Stimulated activated CD4-positive, alpha-beta T cell treated with anti-CD3 and anti-CD28 coated beads, Interleukin-1b, Interleukin-23, amount 100 ng/mL, for 1 hour (primary cell): Measurements from ENCODE around the gene TNNC2.

ENCODE experiments used
- DNase-seq, 2 donors: peaks; one replicate each; pipeline ENCODE4 v3.0.0-alpha.2; 2020; ENCODE audit warnings: low read depth in 2 of 2

The TNNC2 gene

DNA sequence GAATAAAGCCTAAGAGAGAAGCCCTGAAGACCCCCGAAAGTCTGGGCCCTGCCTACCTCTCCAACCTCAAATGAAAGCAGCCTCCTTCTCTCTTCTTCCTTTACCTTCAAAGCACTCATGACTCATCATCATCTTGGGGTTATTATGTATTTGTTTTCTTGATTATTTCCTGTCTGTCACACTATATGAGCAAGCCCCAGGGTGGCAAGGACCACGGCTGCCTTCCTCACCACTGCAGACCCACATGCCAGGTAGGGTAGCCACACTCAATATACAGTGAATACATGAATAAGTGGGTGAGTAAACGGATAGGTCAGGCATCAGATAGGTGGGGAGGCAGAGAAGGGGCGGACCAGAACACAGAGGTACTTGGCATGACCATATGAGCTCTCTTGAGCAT lies 44.2 kb downstream of the TNNC2 start:
- no peak for DNase-seq

DNA sequence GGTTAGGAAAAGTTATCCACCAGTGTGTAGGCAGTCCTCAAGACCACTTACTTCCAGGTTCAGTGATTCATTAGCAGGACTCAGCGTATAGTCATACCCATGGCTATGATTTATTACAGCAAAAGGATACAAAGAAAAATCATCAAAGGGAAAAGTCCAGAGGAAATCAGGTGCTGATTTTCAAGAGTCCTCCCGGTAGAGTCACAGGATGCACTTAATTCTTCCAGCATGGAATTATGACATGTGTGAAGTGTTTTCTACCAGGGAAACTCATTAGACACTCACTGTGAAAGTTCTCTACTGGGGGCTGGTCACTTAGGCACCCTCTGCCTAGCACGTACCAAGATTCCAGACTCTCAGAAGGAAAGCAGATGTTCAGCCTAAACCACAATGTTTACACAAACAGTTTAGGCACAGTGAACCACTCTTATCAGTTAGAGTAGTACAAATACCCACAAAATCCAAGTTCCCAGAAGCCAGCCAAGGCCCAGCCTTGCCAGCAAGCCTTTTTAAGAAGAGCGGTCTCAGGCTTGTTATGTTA lies 45.7 kb downstream of the TNNC2 start:
- no peak for DNase-seq

DNA sequence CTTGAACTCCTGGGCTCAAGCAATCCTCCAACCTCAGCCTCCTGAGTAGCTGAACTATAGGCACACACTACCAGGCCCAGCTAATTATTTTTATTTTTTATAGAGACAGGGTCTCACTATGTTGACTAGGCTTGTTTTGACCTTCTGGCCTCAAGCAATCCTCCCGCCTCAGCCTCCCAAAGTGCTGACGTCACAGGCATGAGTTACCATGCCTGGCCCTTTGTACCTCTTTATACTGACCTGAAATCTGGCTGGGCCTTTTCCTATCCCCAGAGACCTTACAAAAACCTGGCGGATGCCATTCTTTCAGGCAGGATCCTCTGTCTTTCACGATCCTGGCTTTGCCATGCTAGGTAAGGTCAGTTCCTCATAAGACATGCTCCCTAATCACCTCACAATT lies 47.0 kb downstream of the TNNC2 start:
- DNase-seq = no peak

DNA sequence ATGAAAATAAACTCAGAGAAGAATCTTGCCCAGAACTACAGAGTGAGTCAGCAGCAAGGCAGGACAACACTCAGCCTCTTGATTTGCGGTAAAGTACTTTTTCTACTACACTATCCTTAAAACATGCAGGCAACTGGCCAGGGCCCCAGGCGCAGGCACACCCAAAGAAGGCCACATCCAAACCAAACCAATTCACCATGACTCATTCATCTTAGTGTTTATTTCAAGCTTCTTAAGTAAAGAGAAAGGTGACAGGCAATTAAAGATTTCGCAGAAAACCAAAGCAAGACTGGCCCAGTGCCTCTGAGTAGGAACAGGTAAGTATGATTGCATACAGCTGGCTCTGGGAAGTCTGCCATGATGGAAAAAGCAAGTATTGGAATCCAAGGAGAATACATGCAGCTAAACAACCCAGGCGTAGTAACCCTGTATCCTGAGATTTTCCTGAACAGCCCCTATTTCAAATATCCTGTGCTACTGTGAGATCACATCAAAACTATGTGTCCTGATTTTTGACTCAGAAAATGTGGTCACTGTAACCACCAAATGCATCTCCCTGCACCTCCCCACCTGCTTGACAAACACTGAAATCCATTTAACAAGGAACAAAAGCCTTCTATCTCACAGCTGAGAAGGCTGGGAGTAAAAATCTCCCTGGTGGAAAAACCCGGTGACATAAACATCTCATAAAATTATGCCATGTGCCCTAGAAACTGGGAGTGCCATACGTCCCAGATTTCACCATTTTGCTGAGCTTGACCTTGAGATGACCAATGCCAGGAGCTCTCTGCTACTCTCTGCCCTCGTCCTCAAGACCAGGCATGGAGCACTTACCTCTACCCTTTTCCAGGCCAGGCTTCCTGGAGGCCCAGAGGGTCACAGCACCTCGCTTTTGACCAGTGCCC lies 47.8 kb downstream of the TNNC2 start:
- no peak for DNase-seq

DNA sequence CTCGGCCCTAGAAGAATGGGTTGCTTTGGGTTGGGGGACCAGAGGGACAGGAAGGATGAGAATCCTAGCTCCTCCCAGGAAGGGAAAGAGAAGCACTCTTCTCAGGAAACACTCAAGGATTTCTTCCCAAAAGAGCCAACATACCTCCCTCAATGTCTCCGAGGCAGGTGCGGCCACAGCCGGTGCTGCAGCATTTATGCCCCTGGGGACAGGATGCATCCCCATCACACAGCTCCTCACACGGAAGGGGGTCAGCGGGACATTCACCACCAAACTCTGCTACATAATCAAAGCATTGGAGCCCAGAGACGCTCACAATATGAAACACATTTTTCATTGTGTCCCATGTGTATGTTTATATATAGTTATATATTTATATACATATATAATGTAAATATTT lies 50.2 kb downstream of the TNNC2 start:
- no peak for DNase-seq

DNA sequence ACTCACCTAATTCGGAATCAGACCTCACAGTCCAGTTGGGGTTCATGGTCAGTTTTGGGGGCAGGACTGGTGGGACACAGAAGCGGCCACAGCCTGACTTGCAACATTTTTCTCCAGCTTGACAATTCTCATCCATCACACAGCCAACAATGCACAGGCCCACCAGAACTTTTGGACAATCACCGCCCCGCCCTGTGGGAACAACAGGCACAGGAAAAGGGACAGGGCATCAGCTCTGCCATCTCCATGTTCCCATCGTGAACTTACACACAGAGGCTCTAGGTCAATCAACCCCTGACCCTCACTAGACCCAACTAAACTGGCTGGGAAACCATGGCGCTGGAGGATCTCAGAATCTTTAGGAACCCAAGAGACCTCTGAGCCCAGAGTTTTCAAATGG lies 51.7 kb downstream of the TNNC2 start:
- no peak for DNase-seq

DNA sequence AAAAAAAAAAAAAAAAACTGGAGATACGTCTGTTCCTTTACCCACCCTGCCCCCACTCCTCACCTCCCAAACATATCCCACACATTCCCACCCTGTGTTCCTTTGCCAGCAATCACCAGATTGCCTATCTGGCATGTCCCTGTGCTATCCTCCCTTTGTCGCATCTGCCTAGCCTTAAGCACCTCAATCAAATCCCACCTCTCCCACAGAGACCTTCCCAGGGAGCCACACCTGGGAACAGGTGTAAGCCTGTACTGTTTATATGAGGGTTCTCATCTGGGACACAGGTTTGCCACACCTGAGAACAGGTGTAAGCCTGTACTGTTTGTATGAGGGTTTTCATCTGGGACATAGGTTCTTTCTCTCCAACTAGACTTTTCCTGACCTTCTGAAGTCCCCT lies 52.2 kb downstream of the TNNC2 start:
- DNase-seq = no peak
